GM04504 (cell line): Measurements from ENCODE around the gene LDAH.
"Not testable (repeated sequence)": the region's sequence is repeated elsewhere in the genome, so short reads cannot be mapped to it uniquely, and the experiment has no call there.

Experiments used
- DNase-seq: peaks from one replicate; pipeline ENCODE4 v3.0.0-alpha.2; 2012; ENCODE audit warnings: low read depth

The LDAH gene

GRCh38 chr2:20822535-20823490, at the start of gene LDAH:
Gene LDAH (minus strand): TSS chr2:20823101. CDS start chr2:20801463, 21,638 bp downstream.
- DNase-seq = peak; percentile 75

DNA sequence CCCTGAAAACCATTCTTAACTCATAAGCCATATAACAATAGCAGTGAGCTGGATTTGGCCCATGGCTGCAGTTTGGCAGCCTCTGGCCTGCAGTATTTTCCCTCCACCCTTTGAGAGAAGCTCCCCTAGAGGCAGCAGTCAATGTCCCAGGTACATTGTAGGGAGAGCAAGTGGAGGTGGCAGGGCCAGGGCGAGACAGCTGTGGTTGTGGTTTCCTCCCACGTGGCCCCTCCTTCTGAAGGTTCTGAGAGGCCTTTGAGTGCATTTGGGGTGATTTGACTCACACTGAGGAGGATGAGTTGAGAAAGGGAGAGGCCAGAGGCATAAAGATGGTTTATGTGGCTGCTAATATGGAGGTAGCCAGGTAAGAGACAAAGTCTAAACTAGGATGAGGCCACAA, 45.5 kb upstream of the LDAH start:
- no peak for DNase-seq

GRCh38 chr2:20862850-20863249, 39.9 kb upstream of the LDAH start:
- no peak for DNase-seq

DNA sequence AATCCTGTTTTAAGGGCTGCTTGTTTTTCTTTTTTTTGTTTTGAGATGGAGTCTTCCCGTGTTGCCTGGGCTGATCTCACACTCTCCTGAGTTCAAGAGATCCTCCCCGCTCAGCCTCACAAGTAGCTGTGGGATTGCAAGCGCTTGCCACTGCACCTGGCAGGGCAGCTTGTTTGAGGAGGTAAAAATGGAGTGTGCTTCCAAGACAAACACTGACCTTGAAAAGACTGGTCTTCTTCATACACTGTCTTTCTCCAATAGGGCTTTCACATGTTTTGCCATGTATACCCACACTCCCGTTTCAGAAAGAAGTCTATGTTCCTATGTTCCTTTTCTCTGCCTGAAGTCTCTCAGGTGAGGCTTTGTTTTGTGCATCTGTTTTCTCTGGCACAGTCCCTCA, 32.6 kb upstream of the LDAH start:
- no peak for DNase-seq

DNA sequence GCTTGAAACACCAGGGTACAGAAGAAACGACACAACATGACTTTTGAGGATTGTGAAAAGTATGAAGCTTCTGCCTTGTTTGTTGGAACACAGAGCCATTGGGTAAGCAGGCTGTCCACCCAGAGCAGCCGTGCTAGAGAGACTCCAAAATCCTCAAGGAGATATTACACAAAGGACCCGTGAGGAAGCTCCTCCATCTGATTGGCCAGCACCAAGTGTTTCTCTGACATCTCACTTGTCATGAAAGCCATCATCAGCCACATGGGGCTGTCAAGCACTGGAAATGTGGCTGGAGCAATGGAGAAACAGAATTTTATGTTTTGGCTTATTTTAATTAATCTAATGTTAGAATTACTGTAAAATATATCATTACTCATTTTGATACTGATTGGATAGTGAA, 29.8 kb upstream of the LDAH start:
- no peak for DNase-seq

GRCh38 chr2:20852139-20852538, 29.2 kb upstream of the LDAH start:
- no peak for DNase-seq

- no peak for DNase-seq
These were observed 21.3 kb upstream of the LDAH start for GRCh38 chr2:20844246-20844645.

- DNase-seq = no peak
These were observed 16.2 kb upstream of the LDAH start for GRCh38 chr2:20839052-20839451.

- DNase-seq = no peak
These were observed 15.1 kb upstream of the LDAH start for GRCh38 chr2:20838016-20838415.

DNA sequence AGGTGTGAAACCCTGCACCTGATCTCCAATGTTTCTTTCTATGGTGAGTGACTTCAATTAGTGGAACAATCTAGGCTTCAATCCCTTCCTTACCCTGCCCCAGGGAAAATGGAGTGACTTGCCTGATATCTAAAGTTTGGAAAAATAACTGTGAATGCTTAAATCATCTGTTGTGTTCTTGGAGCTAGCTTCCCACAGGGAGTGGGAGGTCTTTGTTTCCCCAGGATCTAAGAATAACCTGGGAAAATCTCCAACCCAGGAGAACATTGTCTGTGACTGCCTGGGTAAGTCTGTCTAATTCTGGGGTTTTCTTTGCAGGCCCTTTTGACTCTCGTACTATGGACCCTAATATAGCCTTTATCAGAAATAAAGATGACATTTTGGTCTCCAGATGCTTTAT, 13.6 kb upstream of the LDAH start:
- DNase-seq = no peak

GRCh38 chr2:20834331-20834730, 11.4 kb upstream of the LDAH start:
- DNase-seq = no peak

DNA sequence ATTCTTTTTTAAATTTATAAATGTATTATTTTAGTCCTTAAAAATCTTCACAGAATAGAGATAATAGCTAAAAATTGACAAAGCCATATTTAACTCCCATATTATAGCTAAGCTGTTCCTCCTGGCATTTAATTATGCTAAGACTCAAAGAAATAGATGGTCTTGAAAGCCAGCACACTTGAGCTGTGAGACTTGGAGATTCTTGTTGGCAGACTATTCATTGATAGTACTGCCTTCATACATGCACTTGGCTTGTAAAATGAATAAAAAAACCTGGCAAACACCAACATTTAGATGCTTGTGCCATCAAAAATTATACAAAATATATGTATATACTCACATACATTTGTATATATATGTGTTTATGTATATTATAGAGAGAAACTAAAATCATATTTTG, 9.7 kb upstream of the LDAH start:
- DNase-seq = no peak

DNA sequence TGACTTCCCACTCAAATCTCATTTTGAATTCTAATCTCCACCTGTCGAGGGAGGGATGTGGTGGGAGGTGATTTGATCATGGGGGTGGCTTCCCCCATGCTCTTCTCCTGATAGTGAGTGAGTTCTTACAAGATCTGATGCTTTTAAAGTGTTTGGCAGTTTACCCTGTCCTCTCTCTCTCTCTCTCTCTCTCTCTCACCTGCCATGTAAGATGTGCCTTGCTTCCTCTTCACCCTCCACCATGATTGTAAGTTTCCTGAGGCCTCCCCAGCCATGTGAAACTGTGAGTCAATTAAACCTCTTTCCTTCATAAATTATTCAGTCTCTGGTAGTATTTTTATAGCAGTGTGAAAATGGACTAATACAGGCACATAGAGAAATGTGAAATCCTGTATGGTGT, 7.0 kb upstream of the LDAH start:
- no peak for DNase-seq

DNA sequence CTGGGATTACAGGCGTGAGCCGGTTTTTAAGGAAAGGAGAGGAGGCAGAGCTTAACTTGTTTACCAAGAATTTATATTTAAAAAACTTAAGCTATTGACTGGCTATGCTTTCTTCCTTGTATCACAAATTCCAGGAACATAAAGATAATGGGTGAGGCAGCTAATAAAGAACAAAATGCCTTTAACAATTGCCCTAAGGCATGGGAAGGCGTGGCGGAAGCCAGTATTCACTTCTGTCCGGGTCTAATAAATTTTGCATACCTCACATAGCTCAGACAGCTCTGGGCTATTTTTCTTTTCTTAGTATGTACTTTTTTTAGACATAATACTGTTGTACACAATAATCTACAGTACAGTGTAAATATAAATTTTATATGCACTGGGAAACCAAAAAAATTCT, 1.0 kb upstream of the LDAH start:
- DNase-seq = no peak

DNA sequence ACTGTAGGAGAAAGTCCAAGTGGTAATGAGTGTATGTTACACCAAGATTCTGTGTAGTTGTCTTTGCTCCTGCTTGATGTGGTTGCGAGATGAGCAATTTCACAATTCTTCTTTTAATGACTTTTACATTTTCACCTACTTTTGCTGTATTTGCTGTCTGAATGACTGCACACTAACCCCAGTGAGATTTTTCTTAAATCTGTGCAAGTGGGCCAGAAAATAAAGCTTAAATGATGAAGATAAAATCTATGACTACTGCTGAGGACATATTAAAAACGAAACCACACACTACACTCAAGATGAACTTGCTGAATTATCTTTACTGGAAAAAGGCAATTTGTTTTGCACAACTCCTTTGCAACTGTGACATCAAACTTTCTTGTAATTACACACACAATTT, 4.1 kb downstream of the LDAH start:
- no peak for DNase-seq

DNA sequence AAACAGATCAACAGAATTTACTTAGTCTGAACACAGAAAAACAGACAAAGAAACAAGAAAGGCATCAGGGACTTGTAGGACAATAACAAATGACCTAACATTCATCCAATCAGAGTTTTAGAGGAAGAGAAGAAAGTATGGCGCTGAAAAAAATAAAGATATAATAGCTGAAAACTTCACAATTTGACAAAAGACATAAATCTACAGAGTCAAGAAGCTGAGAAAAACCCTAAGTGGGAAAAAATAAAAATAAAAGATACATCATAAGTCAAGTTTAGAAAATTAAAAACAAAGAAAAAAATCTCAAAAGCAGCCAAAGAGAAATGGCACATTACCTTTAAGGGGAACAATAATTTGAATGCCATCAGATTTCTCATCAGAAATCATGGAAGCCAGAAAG, 7.7 kb downstream of the LDAH start:
- no peak for DNase-seq

GRCh38 chr2:20812779-20813178, 10.1 kb downstream of the LDAH start:
- no peak for DNase-seq

DNA sequence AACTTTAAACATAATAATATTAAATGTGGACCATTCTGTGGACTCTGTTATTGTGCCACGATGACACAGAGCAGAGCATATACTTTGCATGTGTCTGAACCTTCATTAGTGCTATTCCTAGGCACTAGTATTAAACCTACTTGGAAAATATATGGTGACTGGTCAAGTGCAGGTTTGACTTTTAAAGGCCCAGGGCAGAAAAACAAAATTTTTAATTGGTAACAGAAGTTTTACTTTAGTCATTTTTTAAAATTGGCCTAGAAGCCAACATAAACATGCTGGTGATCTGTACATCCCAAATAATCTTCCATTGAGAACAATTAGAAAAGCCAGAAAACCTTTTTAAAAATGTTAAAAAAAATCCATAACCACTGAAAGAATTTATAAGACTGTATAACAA, 16.6 kb downstream of the LDAH start:
- no peak for DNase-seq

DNA sequence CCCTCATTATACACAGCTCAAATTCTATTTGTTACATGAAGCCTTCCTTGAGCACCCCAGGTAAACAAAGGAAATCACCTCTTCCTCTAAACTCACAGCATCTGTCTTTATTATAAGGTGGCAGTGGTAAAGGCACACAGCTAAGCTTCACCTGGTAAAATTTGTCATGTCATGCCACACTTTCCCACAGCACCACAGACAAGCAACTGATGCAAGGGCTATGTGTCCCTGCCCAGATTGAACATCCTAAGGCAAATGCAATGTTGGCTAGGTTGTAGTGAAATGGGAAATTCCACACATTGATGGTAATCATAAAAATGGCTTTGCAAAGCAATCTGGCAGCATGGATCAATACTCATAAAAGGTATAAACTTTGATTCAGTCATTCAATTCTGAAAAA, 18.9 kb downstream of the LDAH start:
- DNase-seq = no peak

GRCh38 chr2:20803226-20803682, 19.6 kb downstream of the LDAH start:
- no peak for DNase-seq

DNA sequence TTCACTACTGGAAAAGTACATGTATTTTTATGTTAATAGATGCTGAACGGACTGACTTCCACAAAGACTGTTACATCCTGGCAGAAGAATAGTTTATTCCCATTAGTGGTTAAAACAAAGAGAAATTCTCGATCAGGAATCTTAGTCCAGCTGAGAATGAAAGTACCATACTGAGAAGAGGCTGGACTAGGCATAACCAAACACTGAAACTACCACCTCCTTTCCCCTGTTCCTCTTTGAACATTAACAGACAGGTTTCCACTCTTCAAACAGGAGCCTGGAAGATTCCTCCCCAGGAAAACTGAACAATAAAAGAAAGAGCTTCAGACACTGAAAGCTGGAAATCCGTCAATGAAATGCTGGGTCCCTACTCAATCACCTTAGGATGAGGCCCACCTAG, 25.8 kb downstream of the LDAH start:
- no peak for DNase-seq

DNA sequence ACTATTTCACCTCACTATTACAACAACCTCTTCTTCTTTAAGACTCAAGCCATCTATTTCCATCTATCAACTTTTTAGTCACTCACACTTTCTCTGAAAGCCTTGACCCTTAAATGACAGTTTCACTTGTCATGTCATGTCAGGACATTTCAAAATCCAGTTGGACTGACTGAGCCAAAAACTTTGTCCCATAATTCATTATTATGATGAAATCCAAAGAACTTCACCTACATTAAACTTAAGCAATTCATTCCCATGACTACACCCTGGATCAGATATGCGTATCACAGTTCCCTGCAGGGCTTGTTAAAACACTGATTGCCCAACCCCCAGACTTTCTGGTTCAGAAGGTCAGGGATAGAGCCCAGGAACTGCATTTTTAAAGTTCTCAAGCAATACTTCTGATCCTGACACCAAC, 26.5 kb downstream of the LDAH start:
- peak; percentile 7 for DNase-seq

DNA sequence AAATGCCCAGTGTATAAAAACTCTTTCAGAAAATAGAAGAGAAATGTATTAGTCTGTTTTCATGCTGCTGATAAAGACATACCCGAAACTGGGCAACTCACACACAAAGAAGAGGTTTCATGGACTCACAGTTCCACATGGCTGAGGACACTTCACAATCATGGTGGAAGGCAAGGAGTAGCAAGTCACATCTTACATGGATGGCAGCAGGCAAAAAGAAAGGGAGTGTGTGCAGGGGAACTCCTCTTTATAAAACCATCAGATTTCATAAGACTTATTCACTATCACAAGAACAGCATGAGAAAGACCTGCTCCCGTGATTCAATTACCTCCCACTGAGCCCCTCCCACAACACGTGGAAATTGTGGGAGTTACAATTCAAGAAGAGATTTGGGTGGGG, 29.0 kb downstream of the LDAH start:
- DNase-seq = not testable (repeated sequence)
